Measurements from ENCODE around the gene BCAN. TPM values are rescaled to one million over a fixed set of nuclear protein-coding genes. Genes with fewer than 3 reads are reported as not detected.

BCAN gene
- total RNA-seq, 3 donors from 2014 or later (not counting 1 experiment from before 2014, with no cell fraction given) = 0.18 to 0.25 (median 0.19) TPM

GRCh38 chr1:156632355-156632754 is 9.6 kb upstream of the BCAN start:
- no peak overlapping the region for H3K27ac Mint-ChIP-seq
- 90% methylated on average over 3 of the region's 3 CpGs for WGBS (ENCODE audit: insufficient coverage)
- H3K9me3 Mint-ChIP-seq = no peaks in the 10 kb centered on the region
- no peak for ATAC-seq
- H3K4me1 Mint-ChIP-seq = no peaks in the 10 kb centered on the region
- TF ChIP-seq CTCF (IDR thresholded peaks at IDR 0.05) = no peak
- Histone ChIP-seq H3K4me1 (ENCODE audit: control insufficient read depth, insufficient read depth, low read length) (no peaks in the 10 kb centered on the region), H3K4me3 (ENCODE audit: low read length) (no peak overlapping the region), H3K27ac (ENCODE audit: low read length) (no peak overlapping the region), H3K36me3 (ENCODE audit: control insufficient read depth, insufficient read depth, low read length) (no peaks in the 10 kb centered on the region), H3K27me3 (ENCODE audit: control insufficient read depth, insufficient read depth, low read length) (no peaks in the 10 kb centered on the region), H3K9me3 (ENCODE audit: control insufficient read depth, insufficient read depth, low read length) (no peaks in the 10 kb centered on the region)
- no peaks in the 10 kb centered on the region for H3K36me3 Mint-ChIP-seq
- no peak for DNase-seq
- peaks cover 32 to 68% of the 10 kb centered on the region in 2 donors for H3K27me3 Mint-ChIP-seq (ENCODE audit: low read depth in 2 of 2)
- intact Hi-C loops (cut with micrococcal nuclease) = no loop called here
- H3K4me3 Mint-ChIP-seq = no peak overlapping the region

- no peak for ATAC-seq
- no peak overlapping the region for H3K4me3 ChIP-seq (ENCODE audit: low read length)
- Mint-ChIP-seq H3K4me3 (no peak overlapping the region), H3K27me3 (ENCODE audit: low read depth in 2 of 2) (peaks cover 50 to 78% of the 10 kb centered on the region in 2 donors), H3K36me3 (no peaks in the 10 kb centered on the region), H3K4me1 (peaks cover 3 to 15% of the 10 kb centered on the region in 2 donors), H3K9me3 (no peaks in the 10 kb centered on the region), H3K27ac (no peak overlapping the region)
- peaks cover 18% of the 10 kb centered on the region for H3K4me1 ChIP-seq (ENCODE audit: control insufficient read depth, insufficient read depth, low read length)
- H3K9me3 ChIP-seq (ENCODE audit: control insufficient read depth, insufficient read depth, low read length) = no peaks in the 10 kb centered on the region
- no peak for TF ChIP-seq CTCF (IDR thresholded peaks at IDR 0.05)
- H3K27me3 ChIP-seq (ENCODE audit: control insufficient read depth, insufficient read depth, low read length) = peaks cover 39% of the 10 kb centered on the region
- no peak for DNase-seq
- H3K36me3 ChIP-seq (ENCODE audit: control insufficient read depth, insufficient read depth, low read length) = no peaks in the 10 kb centered on the region
- intact Hi-C loops (cut with micrococcal nuclease) = no loop called here
- 71% methylated on average over 6 of the region's 8 CpGs for WGBS (ENCODE audit: insufficient coverage)
- no peak overlapping the region for H3K27ac ChIP-seq (ENCODE audit: low read length)
Observed at GRCh38 chr1:156638189-156638985, 3.5 kb upstream of the BCAN start.

GRCh38 chr1:156639601-156640101 is 2.3 kb upstream of the BCAN start:
- intact Hi-C loops (cut with micrococcal nuclease) = no loop called here
- peaks cover 43% of the 10 kb centered on the region for H3K27me3 ChIP-seq (ENCODE audit: control insufficient read depth, insufficient read depth, low read length)
- WGBS (ENCODE audit: insufficient coverage) = 63% methylated on average over 6 of the region's 6 CpGs

More at GRCh38 chr1:156639601-156640101, 2.3 kb upstream of the BCAN start:
- Mint-ChIP-seq H3K4me3 (no peak overlapping the region), H3K36me3 (no peaks in the 10 kb centered on the region), H3K27me3 (ENCODE audit: low read depth in 2 of 2) (peaks cover 55 to 77% of the 10 kb centered on the region in 2 donors), H3K27ac (no peak overlapping the region), H3K4me1 (peaks cover 8 to 21% of the 10 kb centered on the region in 2 donors), H3K9me3 (no peaks in the 10 kb centered on the region)
- TF ChIP-seq CTCF (IDR thresholded peaks at IDR 0.05) = no peak
- peaks cover 24% of the 10 kb centered on the region for H3K4me1 ChIP-seq (ENCODE audit: control insufficient read depth, insufficient read depth, low read length)
- no peaks in the 10 kb centered on the region for H3K36me3 ChIP-seq (ENCODE audit: control insufficient read depth, insufficient read depth, low read length)
- H3K27ac ChIP-seq (ENCODE audit: low read length) = no peak overlapping the region
- no peaks in the 10 kb centered on the region for H3K9me3 ChIP-seq (ENCODE audit: control insufficient read depth, insufficient read depth, low read length)
- H3K4me3 ChIP-seq (ENCODE audit: low read length) = no peak overlapping the region
- DNase-seq (no peak), ATAC-seq (no peak)

Data from natural killer cell (primary cell).